Fibroblast of villous mesenchyme (primary cell): Measurements from ENCODE around the gene EFCC1. TPM values are rescaled to one million over a fixed set of nuclear protein-coding genes. Genes with fewer than 3 reads are reported as not detected.
A peak's percentile ranks its signal among the peaks of the same experiment; 100 is the strongest.

Source experiments
- DNase-seq: peaks from one replicate; pipeline ENCODE4 v3.0.0-alpha.2; 2010; ENCODE audit warnings: low read depth
- H3K4me3 ChIP-seq: 2 replicates; pipeline ENCODE4 v1.5.1; 2011; ENCODE audit warnings: low read depth, mild to moderate bottlenecking, low read length
- CTCF ChIP-seq: IDR thresholded peaks from 2 replicates; pipeline ENCODE4 v1.5.1; 2012; ENCODE audit warnings: low read depth, mild to moderate bottlenecking, low read length; ENCODE audit not compliant: insufficient read depth
- total RNA-seq: library from RNA; depleted of rRNA; stranded (reverse); fragments of >200 nt; gene quantifications from 2 replicates; pipeline ENCODE4 v1.2.3, GENCODE V29; 2012

Gene EFCC1
- total RNA-seq, 1 donor = not detected

GRCh38 chr3:129018751-129019150, 17.6 kb downstream of the EFCC1 start:
- DNase-seq = no peak
- H3K4me3 ChIP-seq = no peak overlapping the region
- no peak for TF ChIP-seq CTCF

- peak; percentile 33 for DNase-seq
- no peak overlapping the region for H3K4me3 ChIP-seq
- no peak for TF ChIP-seq CTCF
Observed at GRCh38 chr3:129019266-129019665, 18.2 kb downstream of the EFCC1 start.

GRCh38 chr3:129020691-129021090, 19.6 kb downstream of the EFCC1 start:
- no peak for TF ChIP-seq CTCF
- no peak overlapping the region for H3K4me3 ChIP-seq
- peak; percentile 15 for DNase-seq

GRCh38 chr3:129021140-129021551, 20.0 kb downstream of the EFCC1 start:
- TF ChIP-seq CTCF = no peak
- no peak overlapping the region for H3K4me3 ChIP-seq
- DNase-seq = peak; percentile 71

- H3K4me3 ChIP-seq = no peak overlapping the region
- no peak for TF ChIP-seq CTCF
- DNase-seq = peak; percentile 89
Observed at GRCh38 chr3:129022114-129023007, 21.3 kb downstream of the EFCC1 start.

- peak; percentile 17 for DNase-seq
- no peak for TF ChIP-seq CTCF
- H3K4me3 ChIP-seq = no peak overlapping the region
Observed at GRCh38 chr3:129023008-129023358, 21.9 kb downstream of the EFCC1 start.
